Hindlimb muscle (tissue), 1 donor: ENCODE data around the gene RHAG. TPM values are rescaled to one million over a fixed set of nuclear protein-coding genes. Genes with fewer than 3 reads are reported as not detected.
"Not testable (repeated sequence)": the region's sequence is repeated elsewhere in the genome, so short reads cannot be mapped to it uniquely, and the experiment has no call there.

Experiments
- DNase-seq: peaks from one replicate; pipeline ENCODE4 v3.0.0-alpha.2; 2013
- polyA plus RNA-seq: library from polyadenylated mRNA; unstranded; fragments of 120-200 nt; gene quantifications from one replicate; pipeline ENCODE4 v1.2.1, GENCODE V29; 2013; ENCODE audit not compliant: insufficient read length

The RHAG gene
- polyA plus RNA-seq, 1 donor: 1.7 TPM

DNA sequence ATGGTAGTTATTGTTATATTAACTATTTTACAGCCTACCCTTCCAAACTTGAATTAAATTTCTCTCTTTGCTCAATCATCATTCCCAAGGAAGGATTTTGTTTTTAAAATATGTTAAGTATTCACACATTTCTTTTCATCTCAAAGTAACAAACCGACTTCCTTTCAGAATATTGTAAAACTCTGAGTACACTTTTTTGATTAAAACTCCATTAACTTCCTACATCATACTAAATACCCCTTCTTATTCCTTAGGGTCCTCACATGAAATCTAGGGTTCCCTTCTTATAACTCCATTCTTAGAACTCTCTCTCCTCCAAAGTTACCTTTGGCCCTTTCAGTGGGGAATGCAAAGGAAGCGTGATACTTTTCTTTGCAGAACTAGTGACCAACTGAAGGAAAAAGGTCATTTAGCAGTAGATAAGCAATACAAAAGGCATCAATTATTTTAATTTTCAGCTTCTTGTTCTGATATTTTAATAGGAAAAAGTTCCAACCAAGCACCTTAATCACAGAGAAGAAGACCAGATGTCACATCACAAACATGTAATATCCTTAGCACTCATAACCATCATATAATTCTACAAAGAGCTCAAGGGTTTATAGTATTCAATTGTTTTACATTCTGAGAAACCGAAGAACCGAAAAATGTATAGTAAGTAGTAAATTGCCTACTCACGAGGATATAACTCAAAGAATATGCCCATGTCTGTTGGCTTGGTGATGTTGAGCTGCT lies 494 bp downstream of the RHAG start:
- no peak for DNase-seq

DNA sequence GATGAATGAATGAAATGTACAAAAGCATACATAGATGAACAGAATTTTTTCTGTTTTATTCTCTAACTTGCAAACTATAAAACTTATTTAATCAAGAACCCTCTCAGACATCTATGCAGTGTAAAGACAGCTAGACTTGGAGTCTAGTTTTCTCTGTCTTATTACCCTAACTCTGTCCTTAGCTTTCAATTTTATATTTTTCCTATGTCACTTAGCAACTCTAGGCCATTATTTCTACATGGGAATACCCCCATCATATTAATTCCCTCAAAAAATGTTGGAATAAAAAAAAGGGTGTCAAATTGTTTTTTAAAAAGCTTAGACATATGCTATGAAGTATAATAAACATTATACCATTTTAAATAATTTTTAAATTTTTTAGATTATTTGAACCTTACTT lies 1.2 kb downstream of the RHAG start:
- no peak for DNase-seq

DNA sequence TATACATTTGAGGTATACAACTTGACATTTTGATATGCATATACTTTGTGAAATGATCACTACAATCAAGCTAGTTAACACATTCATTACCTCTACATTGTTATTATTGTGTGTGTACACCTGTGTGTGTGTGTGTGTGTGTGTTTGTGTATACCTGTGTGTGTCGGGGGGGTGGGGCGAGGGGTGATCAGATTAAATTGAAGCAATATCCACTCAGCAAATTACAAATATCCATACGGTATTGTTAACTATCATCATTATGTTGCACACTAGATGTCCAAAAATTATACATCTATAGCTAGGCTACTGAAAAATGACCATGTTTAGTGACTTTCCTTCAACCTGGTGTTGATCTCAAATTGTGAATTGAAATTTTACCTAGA lies 1.8 kb downstream of the RHAG start:
- no peak for DNase-seq

DNA sequence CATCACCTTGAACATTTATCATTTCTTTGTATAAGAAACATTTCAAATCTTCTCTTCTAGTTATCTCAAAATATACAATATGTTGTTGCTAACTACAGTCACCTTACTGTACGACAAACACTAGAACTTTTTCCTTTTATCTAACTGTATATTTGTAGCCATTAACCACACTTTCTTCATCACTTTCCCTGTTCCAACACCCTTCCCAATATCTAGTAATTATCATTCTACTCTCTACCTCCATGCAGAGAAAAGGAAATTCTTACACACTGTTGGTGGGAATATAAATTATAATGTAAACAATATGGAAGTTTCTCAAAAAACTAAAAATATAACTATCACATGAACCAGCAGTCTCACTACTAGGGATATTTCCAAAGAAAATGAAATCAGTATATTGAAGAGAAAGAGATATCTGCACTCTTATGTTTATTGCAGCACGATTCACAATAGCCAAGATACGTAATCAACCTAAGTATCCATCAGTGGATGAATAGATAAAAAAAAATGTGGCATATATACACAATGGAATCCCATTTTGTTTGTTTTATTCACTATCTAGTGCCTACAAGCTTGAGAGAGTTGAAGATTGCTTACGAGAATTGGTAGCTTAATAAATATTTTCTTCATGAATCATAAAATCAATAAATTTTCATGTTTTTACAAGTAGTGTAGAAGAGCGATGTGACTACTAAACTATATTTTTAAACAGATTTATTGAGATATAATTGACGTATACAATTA lies 2.4 kb downstream of the RHAG start:
- DNase-seq: no peak

DNA sequence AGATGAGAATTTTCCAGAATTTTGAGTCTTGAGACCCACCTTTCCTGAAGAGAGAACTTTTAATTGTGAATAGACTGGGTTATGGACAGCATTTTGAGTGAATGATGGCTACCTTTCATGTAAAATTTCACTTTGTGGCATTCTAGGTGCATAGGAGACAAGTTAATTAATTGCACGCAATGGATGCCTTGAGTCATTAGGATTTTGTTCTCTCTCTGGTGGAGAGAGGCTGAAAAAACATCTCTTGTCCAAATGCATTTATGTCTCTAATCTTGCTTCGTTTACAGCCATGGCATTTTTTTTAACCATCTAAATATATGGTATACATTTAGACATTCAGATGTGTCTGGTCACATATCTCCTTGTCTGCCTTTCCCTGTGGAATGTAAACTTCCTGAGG lies 3.1 kb downstream of the RHAG start:
- no peak for DNase-seq

DNA sequence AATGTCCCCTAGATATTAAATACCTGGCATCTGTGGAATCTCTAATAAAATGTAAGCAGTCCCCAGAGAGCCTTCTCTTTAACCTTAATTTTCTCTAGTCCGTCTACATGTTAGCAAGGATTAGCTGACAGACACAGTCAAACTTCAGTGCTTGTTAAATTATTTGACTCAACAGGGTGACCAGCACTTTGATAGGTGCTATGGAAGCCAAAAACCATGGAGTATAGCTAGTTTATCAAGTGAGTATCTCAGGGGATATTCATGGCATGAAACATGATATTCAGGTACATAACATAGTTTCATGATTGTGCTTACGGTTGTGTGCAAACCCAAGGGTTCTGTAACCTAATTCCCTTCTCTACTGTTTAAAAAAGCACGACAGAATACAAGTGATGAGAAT lies 3.9 kb downstream of the RHAG start:
- no peak for DNase-seq

DNA sequence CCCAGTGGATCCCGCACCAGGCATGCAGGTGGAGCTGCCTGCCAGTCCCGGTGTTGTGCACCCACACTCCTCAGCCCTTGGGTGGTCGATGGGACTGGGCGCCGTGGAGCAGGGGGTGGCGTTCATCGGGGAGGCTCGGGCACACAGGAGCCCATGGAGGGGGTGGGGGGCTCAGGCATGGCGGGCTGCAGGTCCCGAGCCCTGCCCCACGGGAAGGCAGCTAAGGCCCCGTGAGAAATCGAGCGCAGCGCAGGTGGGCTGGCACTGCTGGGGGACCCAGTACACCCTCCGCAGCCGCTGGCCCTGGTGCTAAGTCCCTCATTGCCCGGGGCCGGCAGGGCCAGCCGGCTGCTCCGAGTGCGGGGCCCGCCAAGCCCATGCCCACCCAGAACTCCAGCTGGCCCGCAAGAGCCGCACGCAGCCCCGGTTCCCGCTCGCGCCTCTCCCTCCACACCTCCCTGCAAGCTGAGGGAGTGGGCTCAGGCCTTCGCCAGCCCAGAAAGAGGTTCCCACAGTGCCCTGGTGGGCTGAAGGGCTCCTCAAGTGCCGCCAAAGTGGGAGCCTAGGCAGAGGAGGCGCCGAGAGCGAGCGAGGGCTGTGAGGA lies 7.1 kb downstream of the RHAG start:
- not testable (repeated sequence) for DNase-seq

DNA sequence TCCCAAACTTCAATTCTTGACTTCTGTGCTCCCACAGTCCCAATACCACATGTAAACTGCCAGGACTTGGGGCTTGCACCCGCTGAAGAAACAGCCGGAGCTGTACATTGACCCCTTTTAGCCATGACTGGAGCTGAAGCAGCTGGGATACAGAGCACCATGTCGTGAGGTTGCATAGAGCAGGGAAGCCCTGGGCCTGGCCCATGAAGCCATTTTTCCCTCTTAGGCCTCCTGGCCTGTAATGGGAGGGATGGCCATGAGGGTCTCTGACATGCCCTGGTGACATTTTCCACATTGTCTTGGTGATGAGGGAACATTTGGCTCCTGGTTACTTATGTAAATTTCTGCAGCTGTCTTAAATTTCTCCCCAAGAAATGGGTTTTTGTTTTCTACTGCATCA lies 9.8 kb downstream of the RHAG start:
- no peak for DNase-seq

DNA sequence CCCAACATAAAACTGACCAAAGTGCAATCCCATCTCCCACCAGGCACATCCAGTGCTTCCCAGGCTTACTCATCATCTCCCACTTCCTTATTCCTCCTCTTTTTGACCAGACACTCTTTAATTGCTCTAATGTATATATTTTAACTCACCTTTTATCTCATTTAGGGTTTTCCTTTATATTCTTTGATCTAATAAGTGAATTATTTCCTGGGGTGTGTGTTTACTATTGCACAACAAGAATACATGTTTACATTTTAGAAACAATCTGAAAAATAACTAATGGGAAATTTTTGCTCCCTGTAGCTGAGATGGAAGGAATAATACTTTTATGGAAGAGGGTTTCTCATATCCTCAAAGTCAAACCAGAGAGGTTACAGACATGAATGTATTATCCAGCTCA lies 18.4 kb downstream of the RHAG start:
- DNase-seq: no peak

DNA sequence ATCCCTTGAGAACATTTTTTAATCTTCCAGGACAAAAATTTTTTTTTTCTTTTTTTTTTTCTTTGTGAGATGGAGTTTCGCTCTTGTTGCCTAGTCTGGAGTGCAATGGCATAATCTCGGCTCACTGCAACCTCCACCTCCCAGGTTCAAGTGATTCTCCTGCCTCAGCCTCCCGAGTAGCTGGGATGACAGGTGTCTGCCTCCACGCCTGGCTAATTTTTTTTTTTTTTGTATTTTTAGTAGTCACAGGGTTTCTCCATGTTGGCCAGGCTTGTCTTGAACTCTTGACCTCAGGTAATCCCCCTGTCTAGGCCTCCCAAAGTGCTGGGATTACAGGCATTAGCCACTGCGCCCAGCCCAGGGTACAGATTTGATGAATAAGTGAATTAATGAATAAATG lies 22.5 kb downstream of the RHAG start:
- DNase-seq: not testable (repeated sequence)

DNA sequence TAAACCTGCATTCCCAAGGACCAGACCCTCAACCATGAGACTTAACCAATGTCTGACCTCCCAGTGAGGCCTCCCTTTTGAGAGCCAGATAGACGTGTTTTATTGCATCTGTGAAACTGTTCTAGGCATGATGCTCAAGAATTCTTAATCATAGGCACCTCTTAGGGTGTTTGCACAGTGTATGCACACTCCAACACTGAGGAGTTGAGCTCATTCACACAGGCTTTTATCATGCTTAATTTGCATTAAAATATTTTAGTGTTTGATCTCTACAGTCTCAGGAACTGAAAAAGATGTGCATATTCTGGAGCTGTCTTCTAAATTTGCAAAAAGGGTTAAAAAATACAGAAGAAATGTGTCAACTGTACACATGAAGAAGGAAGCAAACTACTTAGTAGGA lies 27.4 kb downstream of the RHAG start:
- no peak for DNase-seq

DNA sequence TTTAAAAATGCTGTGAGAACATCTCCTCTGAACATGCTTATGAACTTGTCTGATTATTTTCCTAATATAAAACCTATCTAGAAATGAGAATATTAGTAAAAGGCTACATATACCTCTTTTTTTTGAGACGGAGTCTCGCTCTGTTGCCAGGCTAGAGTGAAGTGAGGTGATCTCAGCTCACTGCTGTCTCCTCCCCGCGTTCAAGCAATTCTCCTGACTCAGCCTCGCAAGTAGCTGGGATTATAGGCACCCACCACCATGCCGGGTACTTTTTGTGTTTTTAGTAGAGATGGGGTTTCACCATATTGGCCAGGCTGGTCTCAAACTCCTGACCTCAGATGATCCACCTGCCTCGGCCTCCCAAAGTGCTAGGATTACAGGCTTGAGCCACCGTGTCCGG lies 28.4 kb downstream of the RHAG start:
- not testable (repeated sequence) for DNase-seq

DNA sequence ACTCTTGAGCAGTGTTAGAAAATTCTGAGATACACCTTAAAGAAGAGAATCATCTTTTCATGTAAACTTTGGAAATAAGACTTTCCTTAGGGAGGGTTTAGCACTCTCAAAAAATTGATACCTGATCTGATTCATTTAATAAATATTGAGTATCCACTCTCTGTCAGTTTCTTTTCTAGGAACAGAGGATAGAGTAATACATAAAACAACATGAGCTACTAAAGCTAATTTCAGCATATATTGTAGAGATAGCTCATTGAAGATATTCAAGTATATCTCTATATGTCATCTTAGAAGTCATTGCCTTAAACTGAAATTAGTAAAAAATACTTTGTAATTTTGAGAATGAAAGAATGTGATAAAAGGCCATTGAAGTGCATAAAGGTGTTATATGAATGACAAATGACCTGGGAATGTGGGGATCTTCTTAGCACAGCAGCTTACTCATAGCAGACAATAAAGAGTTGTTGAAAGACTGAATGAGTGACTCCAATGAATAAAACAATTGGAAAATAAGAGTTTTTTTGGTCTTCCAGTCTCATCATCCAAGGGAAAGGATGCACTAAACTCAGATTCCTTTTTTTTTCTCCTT lies 29.2 kb downstream of the RHAG start:
- DNase-seq: no peak

DNA sequence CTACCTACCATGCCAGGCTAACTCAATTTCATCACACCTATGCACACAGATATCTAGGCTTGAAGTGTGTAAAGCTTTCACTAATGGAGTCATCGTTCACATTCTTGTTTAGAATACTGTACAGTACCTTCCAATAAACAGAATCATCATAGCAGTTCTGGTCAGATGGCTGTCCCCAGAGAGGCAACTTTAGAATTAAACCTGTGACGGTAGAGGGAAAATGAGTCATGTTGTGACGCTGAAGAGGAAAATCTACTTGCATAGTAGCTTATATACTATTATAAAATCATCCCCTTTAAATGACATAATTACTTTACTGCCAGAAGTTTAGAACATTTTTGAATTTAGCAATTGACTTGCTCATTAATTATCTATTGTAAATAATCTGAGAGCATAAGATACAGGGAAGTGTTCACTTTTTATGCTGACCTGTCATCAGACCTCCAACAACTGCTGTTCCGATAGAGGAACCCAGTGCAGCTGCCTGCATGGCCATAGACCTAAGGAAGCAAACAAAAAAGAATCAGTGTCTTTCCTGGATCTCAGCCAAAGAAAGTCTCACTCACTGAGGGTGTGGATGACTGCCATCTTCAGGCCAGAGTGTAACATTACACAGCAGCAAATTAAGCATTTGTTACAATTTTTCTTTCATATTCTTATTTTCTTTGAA lies 29.8 kb downstream of the RHAG start:
- peak; percentile 77 for DNase-seq

DNA sequence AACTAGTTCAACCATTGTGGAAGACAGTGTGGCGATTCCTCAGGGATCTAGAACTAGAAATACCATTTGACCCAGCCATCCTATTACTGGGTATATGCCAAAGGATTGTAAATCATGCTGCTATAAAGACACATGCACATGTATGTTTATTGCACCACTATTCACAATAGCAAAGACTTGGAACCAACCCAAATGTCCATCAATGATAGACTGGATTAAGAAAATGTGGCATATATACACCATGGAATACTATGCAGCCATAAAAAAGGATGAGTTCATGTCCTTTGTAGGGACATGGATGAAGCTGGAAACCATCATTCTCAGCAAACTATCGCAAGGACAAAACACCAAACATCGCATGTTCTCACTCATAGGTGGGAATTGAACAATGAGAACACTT lies 32.6 kb downstream of the RHAG start:
- not testable (repeated sequence) for DNase-seq

DNA sequence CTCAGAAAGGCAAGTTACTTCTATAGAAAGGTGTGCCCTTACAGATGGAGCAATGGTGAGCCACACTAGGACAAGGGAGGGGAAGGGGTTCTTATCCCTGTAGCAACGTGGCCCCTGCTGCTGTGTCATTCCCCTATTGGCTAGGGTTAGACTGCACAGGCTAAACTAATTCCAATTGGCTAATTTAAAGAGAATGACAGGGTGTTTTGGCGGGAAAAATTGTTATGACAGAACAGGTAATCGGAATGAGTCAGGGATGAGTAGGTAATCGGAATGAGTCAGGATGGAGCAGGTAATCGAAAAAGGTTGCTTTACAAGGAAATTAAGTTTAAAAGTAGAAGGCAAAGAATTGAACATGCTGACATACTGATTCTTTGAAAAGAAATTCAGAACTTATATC lies 49.4 kb downstream of the RHAG start:
- not testable (repeated sequence) for DNase-seq

DNA sequence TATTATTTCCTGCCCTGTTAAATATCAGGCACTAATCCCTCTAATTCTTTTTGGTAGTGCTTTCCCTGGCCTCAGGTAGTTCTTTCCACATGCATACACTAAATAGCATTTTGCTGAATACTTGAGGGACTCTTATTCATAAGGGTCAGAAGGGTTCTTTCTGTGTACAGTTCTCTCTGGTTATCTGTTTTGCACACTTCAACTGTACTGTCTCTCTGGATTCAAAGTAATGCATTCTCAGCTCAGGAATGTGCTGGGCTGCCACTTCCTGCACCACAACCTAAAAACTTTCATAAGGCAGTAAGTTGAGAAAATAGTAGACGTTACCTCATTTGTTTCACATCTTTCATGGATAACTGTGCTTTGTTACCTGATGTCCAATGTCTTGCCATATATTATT lies 54.1 kb downstream of the RHAG start:
- DNase-seq: no peak

DNA sequence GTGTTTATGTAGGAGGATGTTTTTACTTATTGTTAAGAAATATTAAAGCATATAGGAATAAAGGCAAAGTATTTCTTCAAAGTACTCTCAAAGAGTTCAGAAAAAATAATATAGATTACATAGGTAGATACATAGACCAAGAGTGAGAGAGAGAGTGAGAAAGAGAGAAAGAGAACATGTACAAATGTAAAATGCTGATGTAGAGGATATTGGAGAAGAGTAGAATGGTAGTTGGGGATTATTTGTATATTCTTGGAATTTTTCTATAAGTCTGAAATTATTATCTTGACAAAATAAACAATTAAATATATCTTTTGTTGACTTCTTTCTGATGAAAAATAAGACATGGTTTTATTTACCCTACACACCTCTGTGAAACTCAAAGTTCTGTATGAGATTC lies 57.0 kb downstream of the RHAG start:
- no peak for DNase-seq

DNA sequence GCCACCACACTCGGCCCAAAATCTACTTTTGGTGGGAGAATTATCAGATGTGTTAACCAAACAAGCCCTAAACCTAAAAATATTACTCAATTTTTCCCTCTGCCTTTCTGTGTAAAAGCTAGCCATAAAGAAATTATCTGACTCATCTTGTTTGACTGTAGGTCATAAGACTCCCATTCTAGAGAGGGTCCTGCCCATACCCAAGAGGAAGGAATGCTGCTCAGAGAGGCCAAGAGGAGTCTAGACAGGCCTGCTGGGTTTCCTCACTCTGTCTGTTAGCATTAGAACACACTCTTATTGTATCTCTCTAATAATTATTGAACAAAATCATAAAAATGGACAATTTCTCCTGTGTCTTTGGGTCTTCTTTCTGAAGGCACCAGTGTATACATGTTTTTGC lies 60.0 kb downstream of the RHAG start:
- no peak for DNase-seq

DNA sequence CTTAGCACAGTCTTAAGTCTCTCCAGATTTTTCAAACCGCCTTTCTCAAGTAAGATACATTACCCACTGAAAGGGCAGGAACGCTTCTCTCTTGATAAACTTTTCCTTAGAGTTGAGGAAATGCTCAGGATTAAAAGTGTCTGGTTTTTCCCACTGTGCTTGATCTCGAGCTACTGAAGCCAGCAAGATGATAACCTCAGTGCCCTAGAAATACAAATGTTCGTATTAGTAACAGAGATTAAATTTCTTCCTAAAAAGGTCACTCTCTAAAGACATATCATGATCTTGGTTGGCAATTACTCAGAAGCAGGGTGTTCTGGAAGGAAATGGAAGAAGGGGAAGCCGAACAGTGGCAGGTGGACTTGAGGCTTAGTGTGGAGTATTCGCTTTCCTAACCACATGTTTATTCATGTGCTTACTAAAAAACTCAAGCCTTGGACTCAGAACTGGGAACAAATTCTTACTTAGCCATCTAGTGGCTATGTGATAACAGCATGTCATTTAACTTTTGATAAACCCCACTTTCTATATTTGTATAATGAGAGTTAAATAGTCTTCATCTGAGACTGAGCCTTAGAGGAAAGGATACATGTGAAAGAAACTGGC lies 66.1 kb downstream of the RHAG start:
- DNase-seq: no peak

DNA sequence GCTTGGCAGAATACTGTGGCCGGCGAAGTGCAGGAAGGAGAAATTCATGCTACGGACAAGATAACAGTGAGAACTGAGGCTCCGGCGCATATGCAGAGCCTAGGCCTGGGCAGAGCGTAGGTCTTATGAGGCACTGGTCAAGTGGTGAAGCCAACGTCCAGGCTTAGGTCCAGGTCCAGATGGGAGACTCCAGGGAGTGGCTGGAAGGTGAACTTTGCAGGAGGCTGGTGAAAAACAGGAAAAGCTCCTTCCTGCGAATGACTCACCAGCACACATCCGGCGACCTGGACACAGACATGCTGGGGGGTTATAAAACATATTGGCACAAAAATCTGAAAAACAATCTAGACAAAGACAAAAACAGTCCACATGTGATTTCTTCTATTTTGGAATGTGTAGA lies 70.8 kb downstream of the RHAG start:
- no peak for DNase-seq

DNA sequence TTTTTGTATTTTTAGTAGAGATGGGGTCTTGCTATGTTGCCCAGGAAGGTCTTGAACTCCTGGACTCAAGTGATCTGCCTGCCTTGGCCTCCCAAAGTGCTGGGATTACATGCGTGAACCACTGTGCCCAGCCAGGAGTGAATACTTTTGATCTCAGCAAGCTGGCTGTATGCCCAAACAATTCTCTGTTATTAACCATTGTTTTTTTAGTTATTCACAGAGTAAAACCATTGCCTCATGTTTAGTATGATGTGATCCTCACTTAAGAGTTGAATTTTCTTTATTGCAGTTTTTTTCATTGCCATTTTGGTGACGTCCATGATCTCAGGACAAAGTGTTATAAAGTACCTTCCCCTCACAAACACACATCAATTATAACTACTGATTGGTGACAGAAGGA lies 71.4 kb downstream of the RHAG start:
- no peak for DNase-seq

DNA sequence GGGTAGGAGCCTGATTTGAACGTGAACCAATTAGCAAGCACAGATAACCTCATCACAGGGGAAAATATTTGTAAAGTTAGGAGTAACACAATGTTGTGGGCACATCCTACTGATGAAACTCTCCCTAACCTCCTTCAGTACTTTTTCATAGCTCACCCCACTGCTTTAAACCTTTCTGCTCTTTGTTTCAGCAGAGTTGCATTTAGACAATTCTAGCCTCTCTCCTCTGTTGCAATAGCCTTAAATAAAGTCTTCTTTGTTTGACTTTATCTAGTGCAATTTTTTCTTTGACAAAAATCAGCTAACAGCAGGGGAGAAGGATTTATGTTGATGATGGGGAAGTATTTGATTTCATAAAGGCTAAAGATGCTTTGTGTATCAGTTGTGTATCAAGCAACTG lies 72.1 kb downstream of the RHAG start:
- DNase-seq: no peak
